GM12873 (cell line): ENCODE results near the gene JRKL.

Experiments used
- CTCF ChIP-seq: IDR thresholded peaks from 2 replicates; pipeline ENCODE4 v1.5.1; 2012; ENCODE audit warnings: low read depth, mild to moderate bottlenecking, moderate library complexity, low read length, control low read depth; ENCODE audit not compliant: insufficient read depth; ENCODE audit errors: missing control alignments

The JRKL gene

DNA sequence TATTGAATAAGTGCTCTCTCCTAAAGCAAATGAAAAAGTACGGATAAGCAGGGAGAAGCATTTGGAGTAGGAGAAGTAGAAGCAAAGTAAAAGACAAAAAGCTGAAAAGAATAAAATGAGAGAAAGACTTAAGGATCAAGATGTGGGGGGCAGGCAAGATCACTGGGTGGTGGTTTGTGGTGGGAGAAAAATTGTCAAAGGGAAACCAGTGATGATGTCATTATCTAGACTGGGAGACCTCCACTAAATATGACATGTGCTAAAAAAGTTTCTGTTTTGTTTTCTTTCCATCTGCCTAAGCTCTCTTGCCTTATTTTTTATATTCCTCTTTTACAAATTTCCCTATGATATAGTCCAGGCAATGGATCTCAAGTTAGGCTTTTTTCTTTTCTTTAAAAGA is 32.0 kb upstream of the JRKL start:
- no peak for TF ChIP-seq CTCF

DNA sequence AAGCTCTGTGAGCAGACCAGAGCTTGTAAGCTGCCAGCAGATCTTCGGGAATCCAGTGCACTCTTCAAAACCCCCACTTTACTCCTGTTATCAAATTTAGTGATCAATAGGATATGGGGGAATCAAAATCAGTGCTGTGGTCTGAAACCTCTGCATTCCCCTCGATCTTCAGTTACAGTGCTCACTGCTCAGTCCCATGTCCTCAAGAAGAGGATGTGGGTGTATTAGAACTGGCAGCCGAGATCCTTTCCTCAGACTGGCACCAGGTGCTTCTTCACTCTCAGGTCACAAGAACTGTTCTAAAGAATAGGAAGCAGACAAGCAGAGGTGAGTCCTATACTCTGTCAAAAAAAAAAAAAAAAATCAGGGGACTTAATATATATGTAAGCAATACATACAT is 31.5 kb upstream of the JRKL start:
- TF ChIP-seq CTCF = no peak

DNA sequence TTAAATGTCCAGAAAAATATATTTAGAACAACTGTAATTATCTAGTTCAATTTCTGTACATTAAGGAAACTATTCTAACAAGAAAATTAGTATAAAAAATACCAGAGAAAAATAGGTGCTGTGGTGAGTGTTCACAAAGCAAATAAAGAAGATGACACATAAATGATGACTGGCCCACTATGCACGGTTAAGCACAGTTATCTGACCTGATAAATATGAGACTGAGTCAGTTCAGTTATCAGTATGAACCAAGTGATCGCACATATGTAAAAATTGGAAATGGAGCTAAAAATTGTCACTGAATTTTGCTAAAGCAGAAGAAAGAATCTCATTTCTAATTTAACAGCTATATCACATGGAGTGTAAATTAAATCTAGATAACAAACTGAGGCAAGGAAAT is 28.0 kb upstream of the JRKL start:
- TF ChIP-seq CTCF = no peak

- TF ChIP-seq CTCF = no peak
These were observed 24.3 kb upstream of the JRKL start for GRCh38 chr11:96365493-96365892.

DNA sequence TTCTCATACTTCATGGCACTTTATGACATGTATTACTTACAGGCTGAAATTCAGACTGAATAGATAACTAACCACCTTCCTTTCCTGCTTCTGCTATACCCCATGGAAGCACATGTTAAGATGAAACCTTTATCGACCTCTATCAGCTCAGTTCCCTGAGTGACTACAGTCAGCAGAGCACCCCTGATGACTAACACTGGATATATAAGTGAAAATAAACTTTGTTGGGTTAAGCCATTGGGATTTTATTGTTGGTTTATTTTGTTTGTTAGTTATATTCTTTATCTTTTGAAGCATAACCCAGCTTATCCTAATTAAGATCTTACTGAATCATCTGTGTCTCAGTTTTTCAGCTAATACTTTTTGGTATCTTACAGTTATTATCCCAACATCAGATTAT is 23.8 kb upstream of the JRKL start:
- TF ChIP-seq CTCF = no peak

DNA sequence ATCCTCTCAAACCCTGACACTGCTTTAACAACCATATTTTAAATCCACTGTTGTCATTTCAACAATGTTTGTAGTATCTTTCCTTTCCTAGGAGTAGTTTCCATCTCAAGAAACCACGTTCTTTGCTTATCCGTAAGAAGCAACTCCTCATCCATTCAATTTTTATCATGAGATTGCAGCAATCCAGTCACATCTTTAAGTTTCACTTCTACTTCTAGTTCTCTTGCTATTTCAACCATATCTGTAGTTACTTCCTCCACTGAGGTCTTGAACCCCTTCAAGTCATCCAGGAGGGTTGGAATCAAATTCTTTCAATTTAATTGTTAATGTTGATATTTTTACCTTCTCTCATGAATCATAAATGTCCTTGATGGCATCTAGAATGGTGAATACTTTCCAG is 22.5 kb upstream of the JRKL start:
- TF ChIP-seq CTCF = no peak

GRCh38 chr11:96373826-96374225 is 16.0 kb upstream of the JRKL start:
- no peak for TF ChIP-seq CTCF

GRCh38 chr11:96376796-96377195 is 13.0 kb upstream of the JRKL start:
- no peak for TF ChIP-seq CTCF
